CD4-positive, alpha-beta T cell treated with Interleukin-17A for 4 hours (primary cell): Measurements from ENCODE around the gene EXOC6.

Experiments
- DNase-seq: peaks from one replicate; pipeline ENCODE4 v3.0.0-alpha.2; 2020; ENCODE audit warnings: mixed read lengths

Gene EXOC6

GRCh38 chr10:93030409-93030808 is 182.1 kb downstream of the EXOC6 start:
- DNase-seq, result no peak

- no peak for DNase-seq
Measured at GRCh38 chr10:93032105-93032808, 183.9 kb downstream of the EXOC6 start.

GRCh38 chr10:93032809-93033137 is 184.5 kb downstream of the EXOC6 start:
- DNase-seq, result no peak

GRCh38 chr10:93034426-93034825 is 186.1 kb downstream of the EXOC6 start:
- DNase-seq, result no peak

- DNase-seq, result no peak
Measured at GRCh38 chr10:93039110-93039509, 190.8 kb downstream of the EXOC6 start.

GRCh38 chr10:93039721-93040120 is 191.4 kb downstream of the EXOC6 start:
- no peak for DNase-seq

- DNase-seq, result no peak
Measured at GRCh38 chr10:93054486-93054885, 206.2 kb downstream of the EXOC6 start.

GRCh38 chr10:93058139-93058538 is 209.8 kb downstream of the EXOC6 start:
- no peak for DNase-seq

GRCh38 chr10:93059975-93060886 is 211.9 kb downstream of the EXOC6 start, which contains the start of gene CYP26C1:
CYP26C1 (plus strand) TSS chr10:93060798; CDS start chr10:93061264, 466 bp downstream.
- DNase-seq, result no peak

GRCh38 chr10:93060887-93061593 is 212.7 kb downstream of the EXOC6 start:
- no peak for DNase-seq

- DNase-seq, result no peak
Measured at GRCh38 chr10:93061594-93062513, 213.5 kb downstream of the EXOC6 start.

GRCh38 chr10:93062514-93063143 is 214.3 kb downstream of the EXOC6 start:
- peak; percentile 45 for DNase-seq

- no peak for DNase-seq
Measured at GRCh38 chr10:93063144-93063976, 215.0 kb downstream of the EXOC6 start.

GRCh38 chr10:93063977-93064660 is 215.8 kb downstream of the EXOC6 start:
- no peak for DNase-seq

- DNase-seq, result no peak
Measured at GRCh38 chr10:93064874-93065660, 216.7 kb downstream of the EXOC6 start.

- no peak for DNase-seq
Measured at GRCh38 chr10:93065675-93066543, 217.6 kb downstream of the EXOC6 start.

- DNase-seq, result no peak
Measured at GRCh38 chr10:93066544-93066913, 218.2 kb downstream of the EXOC6 start.
